Measurements from ENCODE around the gene NSMCE1.

Gene NSMCE1

GRCh38 chr16:27242398-27242797 is 26.2 kb downstream of the NSMCE1 start:
- DNase-seq: no peak

- peak; percentile 15 for DNase-seq
Measured at GRCh38 chr16:27241658-27242057, 26.9 kb downstream of the NSMCE1 start.

- DNase-seq: peak; percentile 30
Measured at GRCh38 chr16:27240948-27241531, 27.5 kb downstream of the NSMCE1 start.

GRCh38 chr16:27239906-27240655 is 28.5 kb downstream of the NSMCE1 start:
- DNase-seq: peak; percentile 26

- DNase-seq: peak; percentile 9
Measured at GRCh38 chr16:27239026-27239425, 29.5 kb downstream of the NSMCE1 start.

- peak; percentile 24 for DNase-seq
Measured at GRCh38 chr16:27238591-27238990, 30.0 kb downstream of the NSMCE1 start.

- no peak for DNase-seq
Measured at GRCh38 chr16:27238016-27238587, 30.5 kb downstream of the NSMCE1 start.

- DNase-seq: no peak
Measured at GRCh38 chr16:27237219-27238015, 31.2 kb downstream of the NSMCE1 start.

- DNase-seq: no peak
Measured at GRCh38 chr16:27236635-27237218, 31.8 kb downstream of the NSMCE1 start.

GRCh38 chr16:27235938-27236245 is 32.7 kb downstream of the NSMCE1 start:
- DNase-seq: no peak

- peak; percentile 85 for DNase-seq
Measured at GRCh38 chr16:27235055-27235937, 33.3 kb downstream of the NSMCE1 start.

GRCh38 chr16:27234603-27235002 is 34.0 kb downstream of the NSMCE1 start:
- no peak for DNase-seq

- DNase-seq: no peak
Measured at GRCh38 chr16:27234171-27234570, 34.4 kb downstream of the NSMCE1 start.

- no peak for DNase-seq
Measured at GRCh38 chr16:27233731-27234130, 34.8 kb downstream of the NSMCE1 start.

- DNase-seq: no peak
Measured at GRCh38 chr16:27232901-27233625, 35.5 kb downstream of the NSMCE1 start.

- DNase-seq: no peak
Measured at GRCh38 chr16:27232061-27232900, 36.3 kb downstream of the NSMCE1 start.

GRCh38 chr16:27231692-27232060 is 36.9 kb downstream of the NSMCE1 start:
- DNase-seq: no peak

- no peak for DNase-seq
Measured at GRCh38 chr16:27230562-27231001, 38.0 kb downstream of the NSMCE1 start.

- no peak for DNase-seq
Measured at GRCh38 chr16:27229891-27230470, 38.6 kb downstream of the NSMCE1 start.

Measured in right forelimb (tissue), 1 donor.